ENCODE results near the gene ABCB9.
"Not testable (repeated sequence)": the region's sequence is repeated elsewhere in the genome, so short reads cannot be mapped to it uniquely, and the experiment has no call there.

Gene ABCB9

GRCh38 chr12:122895320-122895703 lies 71.0 kb downstream of the ABCB9 start:
- no peak for DNase-seq (ENCODE audit: low read depth)

- DNase-seq (ENCODE audit: low read depth), result no peak
These were observed 71.8 kb downstream of the ABCB9 start for GRCh38 chr12:122894193-122895121.

- DNase-seq (ENCODE audit: low read depth), result no peak
These were observed 72.8 kb downstream of the ABCB9 start for GRCh38 chr12:122893208-122894153.

- DNase-seq (ENCODE audit: low read depth), result not testable (repeated sequence)
These were observed 73.5 kb downstream of the ABCB9 start for GRCh38 chr12:122892724-122893123.

- no peak for DNase-seq (ENCODE audit: low read depth)
These were observed 74.4 kb downstream of the ABCB9 start for GRCh38 chr12:122891661-122892525.

- no peak for DNase-seq (ENCODE audit: low read depth)
These were observed 76.3 kb downstream of the ABCB9 start for GRCh38 chr12:122889761-122890520.

- no peak for DNase-seq (ENCODE audit: low read depth)
These were observed 78.0 kb downstream of the ABCB9 start for GRCh38 chr12:122888232-122888752.

GRCh38 chr12:122887819-122888212 lies 78.4 kb downstream of the ABCB9 start:
- no peak for DNase-seq (ENCODE audit: low read depth)

- DNase-seq (ENCODE audit: low read depth), result no peak
These were observed 79.1 kb downstream of the ABCB9 start for GRCh38 chr12:122886851-122887818.

GRCh38 chr12:122886161-122886560 lies 80.1 kb downstream of the ABCB9 start:
- no peak for DNase-seq (ENCODE audit: low read depth)

- DNase-seq (ENCODE audit: low read depth), result no peak
These were observed 81.4 kb downstream of the ABCB9 start for GRCh38 chr12:122884860-122885259.

- no peak for DNase-seq (ENCODE audit: low read depth)
These were observed 82.0 kb downstream of the ABCB9 start for GRCh38 chr12:122884091-122884826.

- no peak for DNase-seq (ENCODE audit: low read depth)
These were observed 83.2 kb downstream of the ABCB9 start for GRCh38 chr12:122882908-122883558.

GRCh38 chr12:122880668-122881067 lies 85.6 kb downstream of the ABCB9 start:
- DNase-seq (ENCODE audit: low read depth), result no peak

- no peak for DNase-seq (ENCODE audit: low read depth)
These were observed 86.1 kb downstream of the ABCB9 start for GRCh38 chr12:122880155-122880667.

Data from non-pigmented ciliary epithelial cell (primary cell).